ENCODE measurements around the gene ARHGEF1. TPM values are rescaled to one million over a fixed set of nuclear protein-coding genes. Genes with fewer than 3 reads are reported as not detected.
"Not testable (repeated sequence)": the region's sequence is repeated elsewhere in the genome, so short reads cannot be mapped to it uniquely, and the experiment has no call there.

The ARHGEF1 gene
- total RNA-seq, 1 donor from 2014 or later, result 112 TPM

- DNase-seq (ENCODE audit: extremely low read depth, low read depth, low spot score), result no peak
Observed at GRCh38 chr19:41861116-41861768, 21.7 kb upstream of the ARHGEF1 start.

GRCh38 chr19:41861846-41862245, 21.1 kb upstream of the ARHGEF1 start:
- no peak for DNase-seq (ENCODE audit: extremely low read depth, low read depth, low spot score)

- DNase-seq (ENCODE audit: extremely low read depth, low read depth, low spot score), result no peak
Observed at GRCh38 chr19:41862445-41862986, 20.5 kb upstream of the ARHGEF1 start.

- DNase-seq (ENCODE audit: extremely low read depth, low read depth, low spot score), result no peak
Observed at GRCh38 chr19:41863209-41863931, 19.6 kb upstream of the ARHGEF1 start.

GRCh38 chr19:41864374-41864773, 18.6 kb upstream of the ARHGEF1 start:
- no peak for DNase-seq (ENCODE audit: extremely low read depth, low read depth, low spot score)

- DNase-seq (ENCODE audit: extremely low read depth, low read depth, low spot score), result no peak
Observed at GRCh38 chr19:41866284-41866683, 16.7 kb upstream of the ARHGEF1 start.

GRCh38 chr19:41868120-41868988, 14.6 kb upstream of the ARHGEF1 start:
- DNase-seq (ENCODE audit: extremely low read depth, low read depth, low spot score), result no peak

- DNase-seq (ENCODE audit: extremely low read depth, low read depth, low spot score), result no peak
Observed at GRCh38 chr19:41868989-41869300, 14.0 kb upstream of the ARHGEF1 start.

GRCh38 chr19:41869374-41869955, 13.5 kb upstream of the ARHGEF1 start:
- no peak for DNase-seq (ENCODE audit: extremely low read depth, low read depth, low spot score)

- no peak for DNase-seq (ENCODE audit: extremely low read depth, low read depth, low spot score)
Observed at GRCh38 chr19:41870401-41870873, 12.5 kb upstream of the ARHGEF1 start.

- DNase-seq (ENCODE audit: extremely low read depth, low read depth, low spot score), result no peak
Observed at GRCh38 chr19:41871573-41872383, 11.2 kb upstream of the ARHGEF1 start.

GRCh38 chr19:41872384-41872774, 10.6 kb upstream of the ARHGEF1 start:
- DNase-seq (ENCODE audit: extremely low read depth, low read depth, low spot score), result no peak

GRCh38 chr19:41872775-41873647, 10.0 kb upstream of the ARHGEF1 start:
- no peak for DNase-seq (ENCODE audit: extremely low read depth, low read depth, low spot score)

GRCh38 chr19:41875973-41876372, 7.0 kb upstream of the ARHGEF1 start:
- DNase-seq (ENCODE audit: extremely low read depth, low read depth, low spot score), result not testable (repeated sequence)

- no peak for DNase-seq (ENCODE audit: extremely low read depth, low read depth, low spot score)
Observed at GRCh38 chr19:41876847-41877832, 5.8 kb upstream of the ARHGEF1 start, which contains the start of gene CD79A. CD79A (plus strand) TSS chr19:41877279; CDS start chr19:41877305, 26 bp downstream.

GRCh38 chr19:41877916-41878905, 4.8 kb upstream of the ARHGEF1 start:
- DNase-seq (ENCODE audit: extremely low read depth, low read depth, low spot score), result no peak

GRCh38 chr19:41879080-41879479, 3.9 kb upstream of the ARHGEF1 start:
- no peak for DNase-seq (ENCODE audit: extremely low read depth, low read depth, low spot score)

Measured in glomerular endothelial cell (primary cell).